SK-N-SH (cell line): ENCODE results near the gene FAH. TPM values are rescaled to one million over a fixed set of nuclear protein-coding genes. Genes with fewer than 3 reads are reported as not detected.

Source experiments
- CTCF ChIA-PET: fragments of 300-600, 350-600 bp; formaldehyde crosslinking; extraction: SDS; loops from one replicate; lab custom pipeline; 2021; lab: Yijun Ruan, JAX
- POLR2A ChIA-PET: fragments of 350-600 bp; sonication (Branson Sonifier 250); formaldehyde crosslinking; extraction: SDS; loops from one replicate; lab custom pipeline; 2020; ENCODE audit warnings: antibody characterized with exemption, inconsistent platforms; lab: Yijun Ruan, JAX
- DNase-seq: peaks from one replicate; pipeline ENCODE4 v3.0.0; 2012
- H2AFZ ChIP-seq: fragments of 200-600 bp; sonication (generic); 2 replicates; pipeline ENCODE4 v1.8.1; 2016; ENCODE audit warnings: antibody characterized with exemption, mild to moderate bottlenecking, low read depth
- H3F3A ChIP-seq: fragments of 200-600 bp; sonication (generic); replicated peaks from 2 replicates; pipeline ENCODE3; 2016; ENCODE audit warnings: antibody characterized with exemption, mild to moderate bottlenecking; ENCODE audit not compliant: insufficient read depth
- H3K27ac ChIP-seq, 2 experiments: fragments of 200-500 bp in 1 of 2; fragments of 200-600 bp in 1 of 2; sonication (Bioruptor generic) in 1 of 2; sonication (generic), shearing (Covaris generic) in 1 of 2; 2 replicates each; pipeline versions ENCODE4 v1.5.1 to v1.6.1; 2014 to 2016; ENCODE audit warnings: low read depth in 2 of 2, inconsistent platforms in 1 of 2, low read length in 1 of 2, mild to moderate bottlenecking in 1 of 2, mixed read lengths in 1 of 2
- H3K27me3 ChIP-seq: fragments of 200-600 bp; sonication (generic), shearing (Covaris generic); 2 replicates; pipeline ENCODE4 v1.6.1; 2016; ENCODE audit warnings: mixed run types; ENCODE audit not compliant: insufficient read depth
- H3K36me3 ChIP-seq, 2 experiments: fragments of 200-500 bp in 1 of 2; fragments of 200-600 bp in 1 of 2; sonication (Bioruptor generic) in 1 of 2; sonication (generic) in 1 of 2; replicated peaks in 1 of 2; 2 replicates each; pipeline versions ENCODE3 to v1.5.1; 2014 to 2016; ENCODE audit warnings: low read length in 1 of 2, mild to moderate bottlenecking in 1 of 2; ENCODE audit not compliant: insufficient read depth in 2 of 2, control insufficient read depth in 1 of 2
- H3K4me1 ChIP-seq, 2 experiments: fragments of 200-500 bp in 1 of 2; fragments of 200-600 bp in 1 of 2; sonication (Bioruptor generic) in 1 of 2; sonication (generic), shearing (Covaris generic) in 1 of 2; 2 replicates each; pipeline versions ENCODE4 v1.5.1 to v1.6.1; 2014 to 2016; ENCODE audit warnings: low read depth in 1 of 2, low read length in 1 of 2, mixed run types in 1 of 2; ENCODE audit not compliant: insufficient read depth in 2 of 2, control insufficient read depth in 1 of 2
- H3K4me2 ChIP-seq: fragments of 200-600 bp; sonication (generic), shearing (Covaris generic); 2 replicates; pipeline ENCODE4 v1.6.1; 2017; ENCODE audit warnings: mixed run types
- H3K4me3 ChIP-seq, 2 experiments: fragments of 200-500 bp in 1 of 2; fragments of 200-600 bp in 1 of 2; sonication (Bioruptor generic) in 1 of 2; sonication (generic), shearing (Covaris generic) in 1 of 2; 2 replicates each; pipeline versions ENCODE4 v1.5.1 to v1.8.1; 2014 to 2016; ENCODE audit warnings: low read depth in 2 of 2, inconsistent platforms in 1 of 2, low read length in 1 of 2, mild to moderate bottlenecking in 1 of 2, mixed read lengths in 1 of 2, moderate library complexity in 1 of 2
- H3K79me2 ChIP-seq: fragments of 200-600 bp; sonication (generic); 2 replicates; pipeline ENCODE4 v1.8.1; 2017; ENCODE audit warnings: mild to moderate bottlenecking; ENCODE audit not compliant: insufficient read depth
- H3K9ac ChIP-seq: fragments of 200-600 bp; sonication (generic); 2 replicates; pipeline ENCODE4 v1.6.1; 2017; ENCODE audit warnings: mixed run types
- H3K9me2 ChIP-seq: fragments of 200-600 bp; sonication (generic); 2 replicates; pipeline ENCODE4 v1.6.1; 2017; ENCODE audit warnings: mixed run types
- H3K9me3 ChIP-seq: fragments of 200-600 bp; sonication (generic); 2 replicates; pipeline ENCODE4 v1.6.1; 2017; ENCODE audit warnings: mixed run types, mild to moderate bottlenecking, moderate library complexity
- H4K20me1 ChIP-seq: fragments of 200-600 bp; sonication (generic); 2 replicates; pipeline ENCODE4 v1.6.1; 2017; ENCODE audit warnings: mild to moderate bottlenecking, mixed run types; ENCODE audit not compliant: insufficient read depth
- ELF1 ChIP-seq: IDR thresholded peaks from 2 replicates; pipeline ENCODE4 v1.4.0; 2012
- EP300 ChIP-seq, 2 experiments: IDR thresholded peaks; 2 replicates each; pipeline versions ENCODE4 v1.4.0 to v1.6.1; 2012; ENCODE audit warnings: borderline replicate concordance in 1 of 2, low read depth in 1 of 2, low read length in 1 of 2
- FOSL2 ChIP-seq: IDR thresholded peaks from 2 replicates; pipeline ENCODE4 v1.4.0; 2012; ENCODE audit warnings: low read depth, mild to moderate bottlenecking, moderate library complexity, borderline replicate concordance
- FOXJ3 ChIP-seq: sonication (generic); formaldehyde crosslinking; IDR thresholded peaks from 2 replicates; pipeline ENCODE4 v1.5.1; 2020; ENCODE audit warnings: mild to moderate bottlenecking, missing genetic modification reagents
- JUND ChIP-seq: IDR thresholded peaks from 2 replicates; pipeline ENCODE4 v1.4.0; 2012
- MEF2A ChIP-seq: IDR thresholded peaks from 2 replicates; pipeline ENCODE4 v1.4.0; 2012; ENCODE audit warnings: low read depth, borderline replicate concordance
- RAD21 ChIP-seq: IDR thresholded peaks from 2 replicates; pipeline ENCODE4 v1.6.1; 2012; ENCODE audit warnings: mild to moderate bottlenecking, low read length
- RXRA ChIP-seq: IDR thresholded peaks from 2 replicates; pipeline ENCODE4 v1.4.0; 2012; ENCODE audit warnings: low read depth, mild to moderate bottlenecking, borderline replicate concordance
- SIN3A ChIP-seq: IDR thresholded peaks from 2 replicates; pipeline ENCODE4 v1.6.1; 2012; ENCODE audit warnings: low read depth, mild to moderate bottlenecking, low read length, moderate library complexity, borderline replicate concordance
- TAF1 ChIP-seq: IDR thresholded peaks from 2 replicates; pipeline ENCODE4 v1.6.1; 2012; ENCODE audit warnings: low read depth, mild to moderate bottlenecking, low read length, moderate library complexity, borderline replicate concordance
- TCF12 ChIP-seq: IDR thresholded peaks from 2 replicates; pipeline ENCODE4 v1.4.0; 2012
- WGBS: methylation state at CpG from one replicate; pipeline ENCODE4 v1.1.6; 2017; ENCODE audit warnings: low lambda C conversion rate; 5-methylcytosine and 5-hydroxymethylcytosine counted together
- polyA plus RNA-seq, 3 experiments: library from polyadenylated mRNA; depleted of rRNA; stranded (reverse); fragments of >200 nt; gene quantifications; 2 replicates each; pipeline ENCODE4 v1.2.3, GENCODE V29; 2012
- TF ChIP-seq, protein P1 (sequence below): IDR thresholded peaks from 2 replicates; pipeline ENCODE4; 2012
- TF ChIP-seq, protein P2 (sequence below): IDR thresholded peaks from 2 replicates; pipeline ENCODE4 v1.4.0; 2012; ENCODE audit warnings: low read depth
- TF ChIP-seq, protein P3 (sequence below): IDR thresholded peaks from 2 replicates; pipeline ENCODE4 v1.6.1; 2012; ENCODE audit warnings: mild to moderate bottlenecking, low read depth, low read length, moderate library complexity

Gene FAH
- polyA plus RNA-seq, 1 of the 3 experiments (the other 2 are of a cell fraction): 34.9 TPM

DNA sequence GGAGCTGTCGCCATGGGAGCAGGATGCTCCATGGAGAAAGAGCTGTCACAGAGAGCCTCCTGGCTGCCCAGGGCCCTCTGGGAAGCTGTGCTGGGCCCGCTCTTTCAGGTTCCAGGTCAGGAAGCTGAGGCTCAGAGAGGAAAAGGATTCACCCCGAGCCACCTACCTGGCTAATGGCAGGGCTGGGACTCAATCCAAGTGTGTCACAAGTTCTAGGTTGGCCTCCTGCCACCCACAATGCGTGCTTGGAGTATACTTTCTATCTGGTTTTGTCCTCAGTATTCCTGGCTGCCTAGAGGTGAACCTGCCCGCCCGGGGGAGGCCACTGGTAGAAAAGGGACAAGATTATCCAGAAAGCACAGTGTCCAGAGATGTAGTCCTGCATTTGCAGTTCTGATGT, 23.6 kb downstream of the FAH start:
- peaks cover 12 to 14% of the 10 kb centered on the region in 2 experiments for H3K36me3 ChIP-seq
- POLR2A ChIA-PET: no interaction called here
- peaks cover 0 to 20% of the 10 kb centered on the region in 2 experiments; a peak in 2 of 4 replicates for H3K4me1 ChIP-seq
- H3K27ac ChIP-seq: no peak overlapping the region
- CTCF ChIA-PET: interaction anchor here (1.4 kb wide), 1 partner anchor 837 kb away, joined by 4 read pairs; no protein-coding TSS in a partner anchor
- H2AFZ ChIP-seq: no peak overlapping the region
- WGBS: 73% methylated on average over 5 of the region's 6 CpGs
- no peak overlapping the region for H3K4me2 ChIP-seq
- H3K4me3 ChIP-seq: no peak overlapping the region
- TF ChIP-seq FOXJ3 (CRISPR knock-in tag) (no peak), EP300 (IDR thresholded peaks at IDR 0.05; ENCODE audit: borderline replicate concordance in 1 of 2, low read depth in 1 of 2, low read length in 1 of 2) (no peak), FOSL2 (no peak), TAF1 (no peak)
- DNase-seq: no peak
- H3K27me3 ChIP-seq: no peaks in the 10 kb centered on the region
- no peaks in the 10 kb centered on the region for H4K20me1 ChIP-seq
- no peaks in the 10 kb centered on the region for H3K79me2 ChIP-seq
- H3K9me2 ChIP-seq: no peaks in the 10 kb centered on the region
- no peaks in the 10 kb centered on the region for H3K9me3 ChIP-seq
- H3K9ac ChIP-seq: no peak overlapping the region
- H3F3A ChIP-seq: peaks cover 26% of the 10 kb centered on the region

DNA sequence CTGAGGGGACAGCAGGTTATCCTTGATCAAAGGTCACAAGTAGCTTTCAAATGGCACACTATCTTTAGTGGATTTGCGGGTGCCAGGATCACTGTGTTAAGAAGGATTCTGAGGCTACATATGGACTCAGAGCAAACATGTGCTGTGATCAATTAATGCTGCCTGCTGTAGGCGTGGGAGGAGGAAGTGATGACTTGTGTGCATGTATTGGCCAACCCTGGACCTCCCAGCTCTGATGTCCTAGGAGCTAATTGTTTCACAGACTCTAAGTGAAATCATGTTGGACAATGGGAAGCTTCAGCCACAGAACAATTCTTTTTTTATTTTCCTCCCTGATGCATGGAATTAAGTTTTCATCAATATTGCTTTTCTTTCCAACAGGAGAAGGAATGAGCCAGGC, 24.4 kb downstream of the FAH start:
- Histone ChIP-seq H2AFZ (no peak overlapping the region), H3K4me3 (no peak overlapping the region), H4K20me1 (no peaks in the 10 kb centered on the region), H3K27ac (no peak overlapping the region), H3K79me2 (no peaks in the 10 kb centered on the region), H3K27me3 (no peaks in the 10 kb centered on the region), H3K36me3 (peaks cover 14 to 17% of the 10 kb centered on the region in 2 experiments), H3K9me2 (no peaks in the 10 kb centered on the region), H3K4me2 (no peak overlapping the region), H3K9ac (no peak overlapping the region), H3K9me3 (no peaks in the 10 kb centered on the region), H3F3A (peaks cover 26% of the 10 kb centered on the region), H3K4me1 (peaks cover 0 to 20% of the 10 kb centered on the region in 2 experiments; a peak in 2 of 4 replicates)
- POLR2A ChIA-PET: interaction anchor here (0.6 kb wide), 1 partner anchor 212 kb away, joined by 3 read pairs; no protein-coding TSS in a partner anchor
- 92% methylated on average over 2 of the region's 2 CpGs for WGBS
- TF ChIP-seq, protein P1, sequence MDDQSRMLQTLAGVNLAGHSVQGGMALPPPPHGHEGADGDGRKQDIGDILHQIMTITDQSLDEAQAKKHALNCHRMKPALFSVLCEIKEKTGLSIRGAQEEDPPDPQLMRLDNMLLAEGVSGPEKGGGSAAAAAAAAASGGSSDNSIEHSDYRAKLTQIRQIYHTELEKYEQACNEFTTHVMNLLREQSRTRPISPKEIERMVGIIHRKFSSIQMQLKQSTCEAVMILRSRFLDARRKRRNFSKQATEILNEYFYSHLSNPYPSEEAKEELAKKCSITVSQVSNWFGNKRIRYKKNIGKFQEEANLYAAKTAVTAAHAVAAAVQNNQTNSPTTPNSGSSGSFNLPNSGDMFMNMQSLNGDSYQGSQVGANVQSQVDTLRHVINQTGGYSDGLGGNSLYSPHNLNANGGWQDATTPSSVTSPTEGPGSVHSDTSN: no peak
- TF ChIP-seq TAF1 (no peak), ELF1 (no peak), TCF12 (no peak), EP300 (IDR thresholded peaks at IDR 0.05; ENCODE audit: borderline replicate concordance in 1 of 2, low read depth in 1 of 2, low read length in 1 of 2) (no peak), FOSL2 (no peak), JUND (no peak), RAD21 (no peak), RXRA (no peak), SIN3A (no peak), MEF2A (no peak)
- TF ChIP-seq, protein P2, sequence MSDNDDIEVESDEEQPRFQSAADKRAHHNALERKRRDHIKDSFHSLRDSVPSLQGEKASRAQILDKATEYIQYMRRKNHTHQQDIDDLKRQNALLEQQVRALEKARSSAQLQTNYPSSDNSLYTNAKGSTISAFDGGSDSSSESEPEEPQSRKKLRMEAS: no peak
- TF ChIP-seq, protein P3, sequence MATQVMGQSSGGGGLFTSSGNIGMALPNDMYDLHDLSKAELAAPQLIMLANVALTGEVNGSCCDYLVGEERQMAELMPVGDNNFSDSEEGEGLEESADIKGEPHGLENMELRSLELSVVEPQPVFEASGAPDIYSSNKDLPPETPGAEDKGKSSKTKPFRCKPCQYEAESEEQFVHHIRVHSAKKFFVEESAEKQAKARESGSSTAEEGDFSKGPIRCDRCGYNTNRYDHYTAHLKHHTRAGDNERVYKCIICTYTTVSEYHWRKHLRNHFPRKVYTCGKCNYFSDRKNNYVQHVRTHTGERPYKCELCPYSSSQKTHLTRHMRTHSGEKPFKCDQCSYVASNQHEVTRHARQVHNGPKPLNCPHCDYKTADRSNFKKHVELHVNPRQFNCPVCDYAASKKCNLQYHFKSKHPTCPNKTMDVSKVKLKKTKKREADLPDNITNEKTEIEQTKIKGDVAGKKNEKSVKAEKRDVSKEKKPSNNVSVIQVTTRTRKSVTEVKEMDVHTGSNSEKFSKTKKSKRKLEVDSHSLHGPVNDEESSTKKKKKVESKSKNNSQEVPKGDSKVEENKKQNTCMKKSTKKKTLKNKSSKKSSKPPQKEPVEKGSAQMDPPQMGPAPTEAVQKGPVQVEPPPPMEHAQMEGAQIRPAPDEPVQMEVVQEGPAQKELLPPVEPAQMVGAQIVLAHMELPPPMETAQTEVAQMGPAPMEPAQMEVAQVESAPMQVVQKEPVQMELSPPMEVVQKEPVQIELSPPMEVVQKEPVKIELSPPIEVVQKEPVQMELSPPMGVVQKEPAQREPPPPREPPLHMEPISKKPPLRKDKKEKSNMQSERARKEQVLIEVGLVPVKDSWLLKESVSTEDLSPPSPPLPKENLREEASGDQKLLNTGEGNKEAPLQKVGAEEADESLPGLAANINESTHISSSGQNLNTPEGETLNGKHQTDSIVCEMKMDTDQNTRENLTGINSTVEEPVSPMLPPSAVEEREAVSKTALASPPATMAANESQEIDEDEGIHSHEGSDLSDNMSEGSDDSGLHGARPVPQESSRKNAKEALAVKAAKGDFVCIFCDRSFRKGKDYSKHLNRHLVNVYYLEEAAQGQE: no peak
- no peak for DNase-seq
- CTCF ChIA-PET: interaction anchor here (1.2 kb wide), 1 partner anchor 322 kb away, joined by 3 read pairs; no protein-coding TSS in a partner anchor
